ENCODE data around the gene HRC. TPM values are rescaled to one million over a fixed set of nuclear protein-coding genes. Genes with fewer than 3 reads are reported as not detected.
A peak's percentile ranks its signal among the peaks of the same experiment; 100 is the strongest.

The HRC gene
- total RNA-seq, 6 experiments from 2014 or later = not detected

- Mint-ChIP-seq H3K27me3 (ENCODE audit: insufficient read depth) (peaks cover 11% of the 10 kb centered on the region), H3K9me3 (no peaks in the 10 kb centered on the region), H3K36me3 (ENCODE audit: low read depth) (peaks cover 32% of the 10 kb centered on the region), H3K4me3 (no peak overlapping the region), H3K27ac (peak overlapping the region; percentile 24; the same call in 1 of the 2 replicates), H3K4me1 (ENCODE audit: low read depth) (peaks cover 50% of the 10 kb centered on the region)
- TF ChIP-seq CTCF (IDR thresholded peaks at IDR 0.05) = no peak
- DNase-seq = no peak
Measured at GRCh38 chr19:49109051-49109450, 46.1 kb downstream of the HRC start.

- Mint-ChIP-seq H3K4me3 (no peak overlapping the region), H3K4me1 (ENCODE audit: low read depth) (peaks cover 39% of the 10 kb centered on the region), H3K27me3 (ENCODE audit: insufficient read depth) (peaks cover 11% of the 10 kb centered on the region), H3K9me3 (no peaks in the 10 kb centered on the region), H3K27ac (no peak overlapping the region), H3K36me3 (ENCODE audit: low read depth) (peaks cover 32% of the 10 kb centered on the region)
- TF ChIP-seq CTCF (IDR thresholded peaks at IDR 0.05) = no peak
- no peak for DNase-seq
Measured at GRCh38 chr19:49107625-49108459, 47.4 kb downstream of the HRC start.

GRCh38 chr19:49106648-49107135 is 48.5 kb downstream of the HRC start:
- peak; percentile 94 for TF ChIP-seq CTCF (IDR thresholded peaks at IDR 0.05)
- peaks cover 32% of the 10 kb centered on the region for H3K36me3 Mint-ChIP-seq (ENCODE audit: low read depth)
- H3K27me3 Mint-ChIP-seq (ENCODE audit: insufficient read depth) = peaks cover 11% of the 10 kb centered on the region
- peak; percentile 33 for DNase-seq
- H3K4me3 Mint-ChIP-seq = no peak overlapping the region; the same call in 1 of the 2 replicates
- H3K4me1 Mint-ChIP-seq (ENCODE audit: low read depth) = peaks cover 39% of the 10 kb centered on the region
- H3K9me3 Mint-ChIP-seq = no peaks in the 10 kb centered on the region
- peak overlapping the region; percentile 70; the same call in 1 of the 2 replicates for H3K27ac Mint-ChIP-seq

GRCh38 chr19:49104229-49104864 is 50.8 kb downstream of the HRC start:
- Mint-ChIP-seq H3K4me1 (ENCODE audit: low read depth) (peaks cover 17% of the 10 kb centered on the region), H3K27me3 (ENCODE audit: insufficient read depth) (peaks cover 11% of the 10 kb centered on the region), H3K4me3 (no peak overlapping the region), H3K36me3 (ENCODE audit: low read depth) (peaks cover 43% of the 10 kb centered on the region), H3K9me3 (no peaks in the 10 kb centered on the region), H3K27ac (peak overlapping the region; percentile 51; the same call in 1 of the 2 replicates)
- no peak for DNase-seq
- TF ChIP-seq CTCF (IDR thresholded peaks at IDR 0.05) = no peak

- Mint-ChIP-seq H3K4me3 (no peak overlapping the region), H3K4me1 (ENCODE audit: low read depth) (peaks cover 8% of the 10 kb centered on the region; the same call in 1 of the 2 replicates), H3K27ac (no peak overlapping the region), H3K36me3 (ENCODE audit: low read depth) (peaks cover 42% of the 10 kb centered on the region), H3K9me3 (no peaks in the 10 kb centered on the region), H3K27me3 (ENCODE audit: insufficient read depth) (peaks cover 8% of the 10 kb centered on the region)
- DNase-seq = no peak
- no peak for TF ChIP-seq CTCF (IDR thresholded peaks at IDR 0.05)
Measured at GRCh38 chr19:49103331-49104085, 51.7 kb downstream of the HRC start.
